GM12873 (cell line): Measurements from ENCODE around the gene ENO1.

Experiments
- TF ChIP-seq, protein P1 (sequence below): IDR thresholded peaks from 2 replicates; pipeline ENCODE4 v1.5.1; 2012; ENCODE audit warnings: low read depth, mild to moderate bottlenecking, moderate library complexity, low read length, control low read depth; ENCODE audit not compliant: insufficient read depth; ENCODE audit errors: missing control alignments

Gene ENO1

DNA sequence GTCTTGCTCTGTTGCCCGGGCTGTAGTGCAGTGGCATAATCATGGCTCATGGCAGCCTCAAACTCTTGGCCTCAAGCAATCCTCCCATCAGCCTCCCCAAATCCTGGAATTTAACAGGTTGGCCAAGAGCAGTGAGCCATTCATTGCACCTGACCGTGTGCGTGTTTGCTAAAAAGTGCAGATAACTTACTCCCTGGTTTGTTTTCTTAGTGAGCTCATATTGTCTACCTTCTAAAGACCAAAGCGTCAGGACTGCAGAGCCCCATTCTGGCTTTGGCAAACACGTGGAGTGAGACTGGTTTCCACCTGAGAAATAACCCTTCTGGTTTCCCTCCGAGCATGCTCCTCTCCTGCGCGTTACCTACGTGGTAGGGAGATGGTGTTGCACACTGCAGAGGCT, 35.0 kb upstream of the ENO1 start:
- TF ChIP-seq, protein P1, sequence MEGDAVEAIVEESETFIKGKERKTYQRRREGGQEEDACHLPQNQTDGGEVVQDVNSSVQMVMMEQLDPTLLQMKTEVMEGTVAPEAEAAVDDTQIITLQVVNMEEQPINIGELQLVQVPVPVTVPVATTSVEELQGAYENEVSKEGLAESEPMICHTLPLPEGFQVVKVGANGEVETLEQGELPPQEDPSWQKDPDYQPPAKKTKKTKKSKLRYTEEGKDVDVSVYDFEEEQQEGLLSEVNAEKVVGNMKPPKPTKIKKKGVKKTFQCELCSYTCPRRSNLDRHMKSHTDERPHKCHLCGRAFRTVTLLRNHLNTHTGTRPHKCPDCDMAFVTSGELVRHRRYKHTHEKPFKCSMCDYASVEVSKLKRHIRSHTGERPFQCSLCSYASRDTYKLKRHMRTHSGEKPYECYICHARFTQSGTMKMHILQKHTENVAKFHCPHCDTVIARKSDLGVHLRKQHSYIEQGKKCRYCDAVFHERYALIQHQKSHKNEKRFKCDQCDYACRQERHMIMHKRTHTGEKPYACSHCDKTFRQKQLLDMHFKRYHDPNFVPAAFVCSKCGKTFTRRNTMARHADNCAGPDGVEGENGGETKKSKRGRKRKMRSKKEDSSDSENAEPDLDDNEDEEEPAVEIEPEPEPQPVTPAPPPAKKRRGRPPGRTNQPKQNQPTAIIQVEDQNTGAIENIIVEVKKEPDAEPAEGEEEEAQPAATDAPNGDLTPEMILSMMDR = no peak

DNA sequence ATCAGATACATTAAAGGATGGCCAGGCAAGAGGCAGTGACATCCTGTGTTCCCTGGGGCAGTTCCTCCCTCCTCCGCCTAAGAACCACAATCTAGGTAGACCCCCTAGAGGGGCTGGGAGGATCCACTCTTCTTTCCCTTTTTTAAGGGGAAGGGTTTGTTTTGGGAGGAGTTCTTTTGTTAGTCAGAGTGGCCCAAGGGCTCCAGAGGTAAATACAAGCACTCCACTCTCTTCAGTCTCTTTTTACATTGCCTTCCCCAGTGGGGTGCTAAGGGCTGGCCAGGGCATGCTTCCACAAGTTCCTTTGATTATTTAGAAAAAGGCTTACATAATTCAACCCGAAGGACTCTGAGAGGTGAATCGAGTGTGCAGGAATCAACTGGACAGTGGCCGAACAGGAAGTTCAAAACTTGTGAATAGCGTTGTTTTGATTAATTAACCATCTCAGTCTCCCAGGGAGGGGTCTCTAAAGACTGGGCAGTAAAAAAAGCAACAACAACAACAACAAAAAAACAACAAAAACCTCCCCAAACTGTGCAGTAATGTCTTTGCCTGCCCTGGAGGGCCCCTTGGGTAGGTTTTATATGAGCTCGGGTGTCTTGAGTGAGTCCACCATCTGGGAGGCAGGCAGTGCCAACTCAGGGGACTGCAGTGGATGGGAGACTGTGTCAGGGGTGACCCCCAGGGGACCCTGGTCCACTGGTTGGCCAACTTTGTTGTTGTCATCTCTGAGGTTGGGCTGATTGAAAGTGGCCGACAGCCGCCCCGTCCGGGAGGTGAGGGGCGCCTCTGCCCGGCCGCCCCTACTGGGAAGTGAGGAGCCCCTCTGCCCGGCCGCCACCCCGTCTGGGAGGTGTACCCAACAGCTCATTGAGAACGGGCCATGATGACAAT, 33.2 kb upstream of the ENO1 start:
- TF ChIP-seq, protein P1 = no peak

DNA sequence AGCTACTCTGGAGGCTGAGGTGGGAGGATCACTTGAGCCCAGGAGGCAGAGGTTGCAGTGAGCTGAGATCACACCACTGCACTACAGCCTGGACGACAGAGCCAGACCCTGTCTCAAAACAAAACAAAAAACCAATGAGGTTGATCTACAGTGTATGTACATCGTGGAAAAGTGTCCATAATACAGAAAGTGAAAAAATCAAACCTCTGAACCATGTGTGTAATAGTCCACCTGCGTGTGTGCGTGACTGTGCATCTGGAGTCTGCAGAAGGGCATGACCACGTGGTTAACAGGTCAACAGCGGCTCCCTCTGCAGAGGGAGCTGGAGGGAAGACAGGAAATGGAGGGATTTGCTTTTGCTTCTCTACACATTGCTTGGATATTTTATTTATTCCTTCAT, 32.4 kb upstream of the ENO1 start:
- TF ChIP-seq, protein P1 = no peak

DNA sequence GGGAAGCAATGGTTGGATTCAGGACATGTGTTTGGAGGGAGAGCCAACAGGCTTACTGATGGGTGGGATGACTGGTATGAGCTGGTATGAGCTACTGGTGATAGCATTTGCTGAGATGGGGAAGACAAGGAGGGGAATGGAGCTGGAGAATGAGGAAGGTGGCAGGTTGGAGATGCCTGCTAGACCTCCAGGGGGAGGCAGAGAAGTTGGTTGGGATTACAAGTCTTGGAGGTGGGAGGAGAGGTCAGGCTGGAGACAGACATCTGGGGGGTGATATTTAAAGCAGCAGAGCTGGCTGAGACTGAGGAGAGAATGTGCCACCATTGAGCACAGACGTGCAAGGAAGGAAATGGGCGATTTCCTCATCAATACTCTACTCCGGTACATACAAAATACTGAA, 31.8 kb upstream of the ENO1 start:
- TF ChIP-seq, protein P1 = no peak

DNA sequence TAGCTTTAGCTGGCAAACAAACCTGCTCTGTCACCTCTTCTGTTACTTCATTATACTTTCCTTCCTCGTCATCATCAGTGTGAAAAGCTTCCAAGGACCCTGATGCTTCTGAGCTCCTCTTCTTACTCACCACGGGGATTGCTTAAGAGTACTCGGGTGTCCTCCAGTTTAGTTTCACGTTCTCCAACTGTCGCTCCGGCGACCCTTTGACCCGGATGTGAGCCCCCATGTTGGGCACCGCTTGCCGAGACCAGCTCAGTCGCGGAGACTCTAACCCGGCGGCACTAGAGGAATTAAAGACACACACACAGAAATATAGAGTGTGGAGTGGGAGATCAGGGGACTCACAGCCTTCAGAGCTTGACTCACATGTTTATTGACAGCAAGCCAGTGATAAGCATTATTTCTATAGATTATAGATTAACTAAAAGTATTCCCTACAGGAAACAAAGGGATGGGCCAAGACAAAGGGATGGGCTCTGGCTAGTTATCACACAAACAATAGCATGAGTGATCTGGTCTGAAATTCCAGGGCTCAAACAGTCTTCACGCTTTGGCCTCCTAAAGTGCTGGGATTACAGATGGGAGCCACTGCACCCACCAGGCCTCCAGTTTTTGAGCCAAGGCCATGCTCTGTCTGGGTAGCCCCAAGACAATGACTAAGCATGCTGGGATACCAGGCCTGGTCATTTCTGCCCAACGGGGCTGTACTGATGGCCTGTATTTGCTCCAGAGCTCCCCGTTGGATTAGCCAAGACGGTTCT, 30.1 kb upstream of the ENO1 start:
- TF ChIP-seq, protein P1 = no peak

DNA sequence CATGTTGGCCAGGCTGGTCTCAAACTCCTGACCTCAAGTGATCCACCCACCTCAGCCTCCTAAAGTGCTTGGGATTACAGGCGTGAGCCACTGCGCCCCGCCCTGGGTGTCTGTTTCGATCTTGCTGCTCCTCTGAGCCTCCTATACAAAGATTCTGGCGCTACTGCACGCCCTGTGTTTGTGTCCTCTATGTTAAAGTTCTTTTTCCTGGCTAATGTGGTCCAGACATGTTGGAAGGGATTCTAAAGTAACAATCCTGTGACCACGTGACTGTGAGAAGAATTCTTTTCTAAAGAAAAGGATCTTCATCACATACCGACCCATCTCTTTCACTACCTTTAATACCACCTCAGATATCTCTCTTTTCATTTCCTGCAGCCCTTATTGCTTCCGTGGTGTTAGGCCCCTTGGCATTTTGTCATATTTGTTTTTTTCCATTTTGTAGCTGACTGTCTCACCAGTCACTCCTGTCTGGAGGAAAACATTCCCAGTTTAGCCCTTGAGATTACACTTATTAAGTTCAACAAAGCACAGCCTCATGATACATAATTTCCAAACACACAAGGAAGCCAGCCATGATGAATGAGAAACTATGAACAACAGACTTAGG, 27.2 kb upstream of the ENO1 start:
- TF ChIP-seq, protein P1 = no peak
